ENCODE results near the gene NR6A1. TPM values are rescaled to one million over a fixed set of nuclear protein-coding genes. Genes with fewer than 3 reads are reported as not detected.

The NR6A1 gene
- total and polyA plus RNA-seq, 2 of the 13 experiments (the other 11 are each of a cell fraction or from before 2014, with no cell fraction given) = 28.1 to 31.5 TPM

DNA sequence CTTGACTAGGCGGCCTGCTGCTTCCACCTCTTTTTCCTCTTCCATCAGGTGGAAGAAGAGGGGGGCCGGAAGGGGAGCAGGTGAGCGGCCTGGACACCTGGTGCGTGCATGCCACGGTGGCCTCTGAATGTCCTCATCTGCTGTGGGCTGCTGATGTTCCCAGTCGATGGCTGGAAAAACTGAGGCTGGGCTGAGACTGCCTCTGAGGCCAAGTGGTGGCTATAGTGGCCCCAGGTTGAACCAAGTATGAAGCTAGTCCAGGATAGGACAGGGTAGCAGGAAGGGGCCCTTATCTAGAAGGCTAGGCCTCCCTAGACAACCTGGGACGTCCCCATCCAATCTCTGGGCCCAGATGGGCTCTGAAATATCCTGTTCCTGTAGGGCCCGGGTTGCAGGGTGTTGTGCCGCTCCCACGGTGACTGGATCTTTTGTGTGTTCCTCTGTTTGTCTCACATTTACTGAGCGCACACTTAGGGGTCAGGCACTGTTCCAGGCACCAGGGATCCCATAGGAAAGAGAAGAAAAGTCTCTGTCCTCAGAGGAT lies 263.2 kb downstream of the NR6A1 start (continued):
- TF ChIP-seq, protein P1, sequence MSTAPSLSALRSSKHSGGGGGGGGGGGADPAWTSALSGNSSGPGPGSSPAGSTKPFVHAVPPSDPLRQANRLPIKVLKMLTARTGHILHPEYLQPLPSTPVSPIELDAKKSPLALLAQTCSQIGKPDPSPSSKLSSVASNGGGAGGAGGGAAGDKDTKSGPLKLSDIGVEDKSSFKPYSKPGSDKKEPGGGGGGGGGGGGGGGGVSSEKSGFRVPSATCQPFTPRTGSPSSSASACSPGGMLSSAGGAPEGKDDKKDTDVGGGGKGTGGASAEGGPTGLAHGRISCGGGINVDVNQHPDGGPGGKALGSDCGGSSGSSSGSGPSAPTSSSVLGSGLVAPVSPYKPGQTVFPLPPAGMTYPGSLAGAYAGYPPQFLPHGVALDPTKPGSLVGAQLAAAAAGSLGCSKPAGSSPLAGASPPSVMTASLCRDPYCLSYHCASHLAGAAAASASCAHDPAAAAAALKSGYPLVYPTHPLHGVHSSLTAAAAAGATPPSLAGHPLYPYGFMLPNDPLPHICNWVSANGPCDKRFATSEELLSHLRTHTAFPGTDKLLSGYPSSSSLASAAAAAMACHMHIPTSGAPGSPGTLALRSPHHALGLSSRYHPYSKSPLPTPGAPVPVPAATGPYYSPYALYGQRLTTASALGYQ (CRISPR knock-in tag; IDR thresholded peaks at IDR 0.05) = no peak
- no peak for TF ChIP-seq RXRA (CRISPR knock-in tag; IDR thresholded peaks at IDR 0.05)
- TF ChIP-seq NR2F6 (IDR thresholded peaks at IDR 0.05) = no peak
- TF ChIP-seq NR2F6 (CRISPR knock-in tag; IDR thresholded peaks at IDR 0.05) = peak; percentile 12; the same call in 1 of the 2 replicates
- TF ChIP-seq, protein P2, sequence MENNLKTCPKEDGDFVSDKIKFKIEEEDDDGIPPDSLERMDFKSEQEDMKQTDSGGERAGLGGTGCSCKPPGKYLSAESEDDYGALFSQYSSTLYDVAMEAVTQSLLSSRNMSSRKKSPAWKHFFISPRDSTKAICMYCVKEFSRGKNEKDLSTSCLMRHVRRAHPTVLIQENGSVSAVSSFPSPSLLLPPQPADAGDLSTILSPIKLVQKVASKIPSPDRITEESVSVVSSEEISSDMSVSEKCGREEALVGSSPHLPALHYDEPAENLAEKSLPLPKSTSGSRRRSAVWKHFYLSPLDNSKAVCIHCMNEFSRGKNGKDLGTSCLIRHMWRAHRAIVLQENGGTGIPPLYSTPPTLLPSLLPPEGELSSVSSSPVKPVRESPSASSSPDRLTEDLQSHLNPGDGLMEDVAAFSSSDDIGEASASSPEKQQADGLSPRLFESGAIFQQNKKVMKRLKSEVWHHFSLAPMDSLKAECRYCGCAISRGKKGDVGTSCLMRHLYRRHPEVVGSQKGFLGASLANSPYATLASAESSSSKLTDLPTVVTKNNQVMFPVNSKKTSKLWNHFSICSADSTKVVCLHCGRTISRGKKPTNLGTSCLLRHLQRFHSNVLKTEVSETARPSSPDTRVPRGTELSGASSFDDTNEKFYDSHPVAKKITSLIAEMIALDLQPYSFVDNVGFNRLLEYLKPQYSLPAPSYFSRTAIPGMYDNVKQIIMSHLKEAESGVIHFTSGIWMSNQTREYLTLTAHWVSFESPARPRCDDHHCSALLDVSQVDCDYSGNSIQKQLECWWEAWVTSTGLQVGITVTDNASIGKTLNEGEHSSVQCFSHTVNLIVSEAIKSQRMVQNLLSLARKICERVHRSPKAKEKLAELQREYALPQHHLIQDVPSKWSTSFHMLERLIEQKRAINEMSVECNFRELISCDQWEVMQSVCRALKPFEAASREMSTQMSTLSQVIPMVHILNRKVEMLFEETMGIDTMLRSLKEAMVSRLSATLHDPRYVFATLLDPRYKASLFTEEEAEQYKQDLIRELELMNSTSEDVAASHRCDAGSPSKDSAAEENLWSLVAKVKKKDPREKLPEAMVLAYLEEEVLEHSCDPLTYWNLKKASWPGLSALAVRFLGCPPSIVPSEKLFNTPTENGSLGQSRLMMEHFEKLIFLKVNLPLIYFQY (CRISPR knock-in tag; IDR thresholded peaks at IDR 0.05; ENCODE audit: borderline replicate concordance) = no peak
- TF ChIP-seq, protein P3, sequence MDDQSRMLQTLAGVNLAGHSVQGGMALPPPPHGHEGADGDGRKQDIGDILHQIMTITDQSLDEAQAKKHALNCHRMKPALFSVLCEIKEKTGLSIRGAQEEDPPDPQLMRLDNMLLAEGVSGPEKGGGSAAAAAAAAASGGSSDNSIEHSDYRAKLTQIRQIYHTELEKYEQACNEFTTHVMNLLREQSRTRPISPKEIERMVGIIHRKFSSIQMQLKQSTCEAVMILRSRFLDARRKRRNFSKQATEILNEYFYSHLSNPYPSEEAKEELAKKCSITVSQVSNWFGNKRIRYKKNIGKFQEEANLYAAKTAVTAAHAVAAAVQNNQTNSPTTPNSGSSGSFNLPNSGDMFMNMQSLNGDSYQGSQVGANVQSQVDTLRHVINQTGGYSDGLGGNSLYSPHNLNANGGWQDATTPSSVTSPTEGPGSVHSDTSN (CRISPR knock-in tag; IDR thresholded peaks at IDR 0.05; ENCODE audit: borderline replicate concordance) = no peak
- TF ChIP-seq, protein P4, sequence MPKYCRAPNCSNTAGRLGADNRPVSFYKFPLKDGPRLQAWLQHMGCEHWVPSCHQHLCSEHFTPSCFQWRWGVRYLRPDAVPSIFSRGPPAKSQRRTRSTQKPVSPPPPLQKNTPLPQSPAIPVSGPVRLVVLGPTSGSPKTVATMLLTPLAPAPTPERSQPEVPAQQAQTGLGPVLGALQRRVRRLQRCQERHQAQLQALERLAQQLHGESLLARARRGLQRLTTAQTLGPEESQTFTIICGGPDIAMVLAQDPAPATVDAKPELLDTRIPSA (CRISPR knock-in tag; IDR thresholded peaks at IDR 0.05; ENCODE audit: borderline replicate concordance) = 0 out of 2 replicates have a peak, but pooled peaks have one; percentile 34
- no peak for TF ChIP-seq ATM (IDR thresholded peaks at IDR 0.05; ENCODE audit: borderline replicate concordance)
- TF ChIP-seq PLRG1 (conservative IDR thresholded peaks at IDR 0.05) = no peak
- TF ChIP-seq, protein P5, sequence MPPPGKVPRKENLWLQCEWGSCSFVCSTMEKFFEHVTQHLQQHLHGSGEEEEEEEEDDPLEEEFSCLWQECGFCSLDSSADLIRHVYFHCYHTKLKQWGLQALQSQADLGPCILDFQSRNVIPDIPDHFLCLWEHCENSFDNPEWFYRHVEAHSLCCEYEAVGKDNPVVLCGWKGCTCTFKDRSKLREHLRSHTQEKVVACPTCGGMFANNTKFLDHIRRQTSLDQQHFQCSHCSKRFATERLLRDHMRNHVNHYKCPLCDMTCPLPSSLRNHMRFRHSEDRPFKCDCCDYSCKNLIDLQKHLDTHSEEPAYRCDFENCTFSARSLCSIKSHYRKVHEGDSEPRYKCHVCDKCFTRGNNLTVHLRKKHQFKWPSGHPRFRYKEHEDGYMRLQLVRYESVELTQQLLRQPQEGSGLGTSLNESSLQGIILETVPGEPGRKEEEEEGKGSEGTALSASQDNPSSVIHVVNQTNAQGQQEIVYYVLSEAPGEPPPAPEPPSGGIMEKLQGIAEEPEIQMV (CRISPR knock-in tag; IDR thresholded peaks at IDR 0.05; ENCODE audit: low read depth) = no peak
- TF ChIP-seq THAP11 (CRISPR knock-in tag; IDR thresholded peaks at IDR 0.05) = no peak
- no peak for TF ChIP-seq SNAI1 (CRISPR knock-in tag; IDR thresholded peaks at IDR 0.05; ENCODE audit: borderline replicate concordance)
- TF ChIP-seq HCFC1 (IDR thresholded peaks at IDR 0.05; ENCODE audit: low read depth, low read length) = no peak
- TF ChIP-seq, protein P6, sequence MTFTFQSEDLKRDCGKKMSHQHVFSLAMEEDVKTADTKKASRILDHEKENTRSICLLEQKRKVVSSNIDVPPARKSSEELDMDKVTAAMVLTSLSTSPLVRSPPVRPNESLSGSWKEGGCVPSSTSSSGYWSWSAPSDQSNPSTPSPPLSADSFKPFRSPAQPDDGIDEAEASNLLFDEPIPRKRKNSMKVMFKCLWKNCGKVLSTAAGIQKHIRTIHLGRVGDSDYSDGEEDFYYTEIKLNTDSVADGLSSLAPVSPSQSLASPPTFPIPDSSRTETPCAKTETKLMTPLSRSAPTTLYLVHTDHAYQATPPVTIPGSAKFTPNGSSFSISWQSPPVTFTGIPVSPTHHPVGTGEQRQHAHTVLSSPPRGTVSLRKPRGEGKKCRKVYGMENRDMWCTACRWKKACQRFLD (CRISPR knock-in tag; IDR thresholded peaks at IDR 0.05; ENCODE audit: borderline replicate concordance) = 0 out of 2 replicates have a peak, but pooled peaks have one; percentile 26
- no peak for TF ChIP-seq ZKSCAN1 (IDR thresholded peaks at IDR 0.05; ENCODE audit: low read length)
- TF ChIP-seq, protein P7, sequence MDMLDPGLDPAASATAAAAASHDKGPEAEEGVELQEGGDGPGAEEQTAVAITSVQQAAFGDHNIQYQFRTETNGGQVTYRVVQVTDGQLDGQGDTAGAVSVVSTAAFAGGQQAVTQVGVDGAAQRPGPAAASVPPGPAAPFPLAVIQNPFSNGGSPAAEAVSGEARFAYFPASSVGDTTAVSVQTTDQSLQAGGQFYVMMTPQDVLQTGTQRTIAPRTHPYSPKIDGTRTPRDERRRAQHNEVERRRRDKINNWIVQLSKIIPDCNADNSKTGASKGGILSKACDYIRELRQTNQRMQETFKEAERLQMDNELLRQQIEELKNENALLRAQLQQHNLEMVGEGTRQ (IDR thresholded peaks at IDR 0.05; ENCODE audit: low read depth, low read length) = no peak
- TF ChIP-seq, protein P7 (CRISPR knock-in tag; IDR thresholded peaks at IDR 0.05; ENCODE audit: borderline replicate concordance) = no peak
